Stimulated activated CD4-positive, alpha-beta T cell treated with anti-CD3 and anti-CD28 coated beads, Interleukin-2, amount 100 ng/mL, for 4 hours (primary cell): ENCODE measurements around the gene NKX2-3.
A peak's percentile ranks its signal among the peaks of the same experiment; 100 is the strongest.

ENCODE experiments used
- DNase-seq: peaks from one replicate; pipeline ENCODE4 v3.0.0-alpha.2; 2020; ENCODE audit warnings: low read depth

Gene NKX2-3

DNA sequence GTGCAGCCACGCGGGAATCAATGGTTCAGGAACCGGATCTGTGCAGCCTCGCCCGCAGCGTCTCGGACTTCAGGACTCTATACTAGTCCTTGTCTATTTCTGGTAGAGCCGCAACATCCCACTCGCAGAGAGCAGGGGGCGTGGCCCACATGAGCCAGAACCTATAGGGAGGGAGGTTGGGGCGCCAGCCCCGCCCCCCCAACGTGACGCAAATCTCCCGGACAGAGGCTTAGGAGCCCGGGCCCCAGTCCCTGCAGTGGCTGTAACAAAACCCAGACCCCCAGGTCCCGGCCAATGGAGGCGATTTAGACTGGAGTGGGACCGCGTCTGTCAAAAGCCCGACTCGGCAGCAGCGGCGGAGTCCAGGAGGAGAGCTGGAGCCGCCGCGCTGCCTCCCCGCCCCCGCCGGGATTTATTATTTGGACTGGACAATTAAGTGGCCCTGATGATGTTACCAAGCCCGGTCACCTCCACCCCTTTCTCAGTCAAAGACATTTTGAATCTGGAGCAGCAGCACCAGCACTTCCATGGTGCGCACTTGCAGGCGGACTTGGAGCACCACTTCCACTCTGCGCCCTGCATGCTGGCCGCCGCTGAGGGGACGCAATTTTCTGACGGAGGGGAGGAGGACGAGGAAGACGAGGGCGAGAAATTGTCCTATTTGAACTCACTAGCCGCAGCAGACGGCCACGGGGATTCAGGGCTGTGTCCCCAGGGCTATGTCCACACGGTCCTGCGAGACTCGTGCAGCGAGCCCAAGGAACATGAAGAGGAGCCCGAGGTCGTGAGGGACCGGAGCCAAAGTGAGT is at the start of gene NKX2-3:
Gene NKX2-3, plus strand, starts transcription at position 256 of the 809 bp plus-strand sequence. Its CDS starts 190 bp downstream, at position 446.
- peak; percentile 18 for DNase-seq

- no peak for DNase-seq
Observed at GRCh38 chr10:99484626-99485581, 47.8 kb upstream of the NKX2-3 start.

GRCh38 chr10:99487125-99487807 is 45.5 kb upstream of the NKX2-3 start:
- DNase-seq = no peak

- DNase-seq = no peak
Observed at GRCh38 chr10:99489271-99489670, 43.5 kb upstream of the NKX2-3 start.

- DNase-seq = no peak
Observed at GRCh38 chr10:99497343-99498025, 35.3 kb upstream of the NKX2-3 start.

DNA sequence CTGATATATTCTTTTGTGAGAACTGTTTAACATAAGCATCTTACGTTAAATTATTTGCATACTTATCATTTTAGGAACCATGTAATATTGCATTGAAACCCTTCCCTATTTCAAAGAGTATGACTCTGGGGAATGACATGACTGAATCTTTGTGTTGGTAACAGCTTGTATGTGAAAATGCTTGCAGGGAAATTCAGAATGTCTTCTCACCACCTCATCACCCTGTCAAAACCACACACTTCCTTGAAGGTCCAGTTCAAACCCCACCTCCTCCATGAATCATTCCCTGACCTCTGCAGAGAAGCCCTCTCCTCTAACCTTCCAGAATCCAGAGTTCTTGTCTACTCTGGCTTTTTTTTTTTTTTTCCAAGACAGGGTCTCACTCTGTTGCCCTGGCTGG is 26.3 kb upstream of the NKX2-3 start:
- no peak for DNase-seq

DNA sequence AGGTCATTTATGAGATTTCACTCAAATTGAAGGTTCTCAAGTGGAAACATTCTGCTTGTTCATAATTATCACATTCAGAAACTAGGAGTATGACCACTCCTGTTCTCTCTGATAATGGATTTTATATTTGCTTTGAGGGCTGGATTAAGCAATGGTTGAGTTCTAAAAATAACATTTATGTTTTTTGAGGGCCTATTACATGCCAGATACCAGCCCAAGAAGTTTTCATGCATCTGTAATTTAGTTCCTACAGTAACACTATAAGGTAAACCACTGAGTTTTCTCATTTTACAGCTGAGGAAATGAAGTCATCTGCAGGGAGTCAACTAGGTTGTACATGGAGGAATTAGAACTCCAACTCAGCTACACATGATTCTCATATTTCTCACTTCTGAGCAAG is 25.5 kb upstream of the NKX2-3 start:
- DNase-seq = no peak

GRCh38 chr10:99513061-99513460 is 19.7 kb upstream of the NKX2-3 start:
- no peak for DNase-seq

- no peak for DNase-seq
Observed at GRCh38 chr10:99519690-99520039, 13.1 kb upstream of the NKX2-3 start.

DNA sequence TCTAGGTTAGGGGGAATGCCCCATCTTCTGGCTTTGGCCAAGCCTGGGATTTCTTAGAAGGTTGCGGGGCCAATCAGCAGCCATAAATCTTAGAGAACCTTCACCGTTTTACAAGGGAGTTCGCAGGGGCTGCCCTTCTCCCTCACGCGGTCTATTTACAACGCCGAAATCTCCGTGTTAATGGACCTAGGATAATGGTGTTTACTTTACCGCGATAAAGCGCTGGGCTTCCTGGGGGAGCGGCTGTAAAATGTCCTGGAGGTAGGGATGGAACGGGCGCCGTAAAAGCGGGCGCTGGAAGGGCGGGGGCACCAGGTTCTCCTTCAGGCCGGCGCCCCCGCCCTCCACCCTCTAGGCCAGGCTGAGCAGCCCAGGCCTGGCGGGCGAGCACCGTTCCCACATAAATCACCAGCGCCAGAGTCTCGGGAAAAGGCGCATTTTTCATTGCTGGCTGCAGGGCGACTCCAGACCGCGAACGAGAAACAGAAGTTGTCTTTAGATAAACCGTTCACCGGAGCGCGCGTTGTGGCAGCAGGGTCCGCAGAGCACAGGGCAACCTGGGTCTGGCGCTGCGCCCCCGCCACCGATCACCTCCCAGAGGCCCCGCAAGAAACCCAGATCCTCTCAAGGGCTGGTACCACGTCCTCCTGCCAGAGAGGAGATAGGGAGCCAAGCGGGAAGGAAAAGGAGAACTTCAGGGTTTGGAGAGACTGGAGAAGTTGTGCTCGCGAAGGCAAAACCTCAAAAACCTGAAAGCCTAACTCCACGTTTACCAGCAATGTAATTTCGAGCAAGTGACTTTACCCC is 12.5 kb upstream of the NKX2-3 start:
- no peak for DNase-seq

- DNase-seq = no peak
Observed at GRCh38 chr10:99520847-99521764, 11.6 kb upstream of the NKX2-3 start.

GRCh38 chr10:99521765-99522469 is 10.8 kb upstream of the NKX2-3 start:
- no peak for DNase-seq

GRCh38 chr10:99522470-99523250 is 10.1 kb upstream of the NKX2-3 start:
- DNase-seq = no peak

GRCh38 chr10:99523251-99523773 is 9.4 kb upstream of the NKX2-3 start:
- no peak for DNase-seq

- DNase-seq = no peak
Observed at GRCh38 chr10:99524050-99524666, 8.6 kb upstream of the NKX2-3 start.

- no peak for DNase-seq
Observed at GRCh38 chr10:99524736-99525380, 7.9 kb upstream of the NKX2-3 start.

- no peak for DNase-seq
Observed at GRCh38 chr10:99525897-99526296, 6.8 kb upstream of the NKX2-3 start.
